Tibial nerve (tissue), 4 donors: ENCODE data around the gene GLB1L2. TPM values are rescaled to one million over a fixed set of nuclear protein-coding genes. Genes with fewer than 3 reads are reported as not detected.
"Not testable (repeated sequence)": the region's sequence is repeated elsewhere in the genome, so short reads cannot be mapped to it uniquely, and the experiment has no call there.

Experiments used
- DNase-seq, 2 donors: peaks; one replicate each; pipeline ENCODE4 v3.0.0-alpha.2; 2019; ENCODE audit warnings: low spot score in 2 of 2
- H3K27ac ChIP-seq, 4 donors: fragments of 200-600 bp; sonication (generic) in 3 of 4; one replicate each; pipeline ENCODE4 v1.5.1; 2017 to 2019; ENCODE audit warnings: mild to moderate bottlenecking in 1 of 4
- H3K27me3 ChIP-seq, 2 donors: fragments of 200-600 bp; sonication (generic) in 1 of 2; one replicate each; pipeline versions ENCODE4 v1.5.1 to v1.6.0; 2017 to 2019
- H3K36me3 ChIP-seq, 3 donors: fragments of 200-600 bp; sonication (generic); one replicate each; pipeline ENCODE4 v1.5.1; 2018 to 2019
- H3K4me1 ChIP-seq, 4 donors: fragments of 200-600 bp; sonication (generic) in 3 of 4; one replicate each; pipeline ENCODE4 v1.5.1; 2017 to 2019
- H3K4me3 ChIP-seq, 4 donors: fragments of 200-600 bp; sonication (generic) in 3 of 4; one replicate each; pipeline ENCODE4 v1.5.1; 2017 to 2019; ENCODE audit warnings: mild to moderate bottlenecking in 1 of 4, moderate library complexity in 1 of 4
- H3K9me3 ChIP-seq, 4 donors: fragments of 200-600 bp; sonication (generic) in 3 of 4; one replicate each; pipeline ENCODE4 v1.5.1; 2017 to 2019
- CTCF ChIP-seq, 5 experiments: fragments of 200-600 bp in 3 of 5; fragments of 450-650 bp in 2 of 5; sonication (generic) in 3 of 5; IDR thresholded peaks; one replicate each; pipeline ENCODE4 v1.5.1; 2016 to 2019; ENCODE audit warnings: antibody characterized with exemption in 5 of 5, mild to moderate bottlenecking in 3 of 5, moderate library complexity in 2 of 5
- EP300 ChIP-seq, 2 donors: sonication (generic); formaldehyde crosslinking; IDR thresholded peaks; one replicate each; pipeline ENCODE4 v1.6.1; 2017; ENCODE audit warnings: antibody characterized with exemption in 2 of 2, mild to moderate bottlenecking in 1 of 2
- POLR2A ChIP-seq, 2 donors: fragments of 450-650 bp; IDR thresholded peaks; one replicate each; pipeline ENCODE4 v1.6.1; 2017; ENCODE audit warnings: antibody characterized with exemption in 2 of 2, mild to moderate bottlenecking in 2 of 2, moderate library complexity in 2 of 2
- WGBS, 2 donors: methylation state at CpG; one replicate each; pipeline ENCODE4 v1.1.5; 2018; 5-methylcytosine and 5-hydroxymethylcytosine counted together
- total RNA-seq, 4 donors: library from RNA; depleted of rRNA; stranded (reverse); fragments of >200 nt; gene quantifications; one replicate each; pipeline ENCODE4 v1.1.0, GENCODE V29; 2016

The GLB1L2 gene
- total RNA-seq: 1 to 10 TPM; 2.0 to 8.1 (median 5.6) TPM

- 3 to 6% methylated on average over 25 to 33 of the region's 80 CpGs for WGBS, 2 donors
- DNase-seq: peak; percentile 41 to 54
- peak within 1 kb of the TSS in 1 of 4 donors; percentile 13 for H3K27ac ChIP-seq
- no peak for TF ChIP-seq CTCF (IDR thresholded peaks at IDR 0.05)
- no peak for TF ChIP-seq EP300 (IDR thresholded peaks at IDR 0.05)
- TF ChIP-seq POLR2A (IDR thresholded peaks at IDR 0.05): no peak
- H3K9me3 ChIP-seq: no peaks in the 10 kb centered on the region
- no peaks in the 10 kb centered on the region for H3K27me3 ChIP-seq
- no peaks in the 10 kb centered on the region for H3K36me3 ChIP-seq
- peak within 1 kb of the TSS; percentile 36 to 63 (median 50) for H3K4me3 ChIP-seq
- peaks cover 0 to 24% (median 7%) of the 10 kb centered on the region in 4 donors for H3K4me1 ChIP-seq
Observed at GRCh38 chr11:134331354-134332188, at the start of gene GLB1L2. Gene GLB1L2 (plus strand): TSS chr11:134331988. CDS start chr11:134332062, 74 bp downstream.

- no peak for DNase-seq
- H3K36me3 ChIP-seq: no peaks in the 10 kb centered on the region
- H3K27ac ChIP-seq: no peak overlapping the region
- WGBS, 2 donors: 78 to 79% methylated on average over 22 of the region's 22 CpGs
- H3K27me3 ChIP-seq: peaks cover 0 to 39% of the 10 kb centered on the region in 2 donors
- H3K4me3 ChIP-seq: no peak overlapping the region
- TF ChIP-seq POLR2A (IDR thresholded peaks at IDR 0.05) (no peak), EP300 (IDR thresholded peaks at IDR 0.05) (no peak), CTCF (IDR thresholded peaks at IDR 0.05) (no peak)
- peaks cover 0 to 6% (median 0%) of the 10 kb centered on the region in 4 donors for H3K9me3 ChIP-seq
- H3K4me1 ChIP-seq: peaks cover 0 to 2% (median 0%) of the 10 kb centered on the region in 4 donors
Observed at GRCh38 chr11:134282121-134283045, 49.4 kb upstream of the GLB1L2 start.

- H3K9me3 ChIP-seq: no peaks in the 10 kb centered on the region
- 75 to 79% methylated on average over 16 of the region's 16 CpGs for WGBS, 2 donors
- TF ChIP-seq POLR2A (IDR thresholded peaks at IDR 0.05) (no peak), CTCF (IDR thresholded peaks at IDR 0.05) (no peak), EP300 (IDR thresholded peaks at IDR 0.05) (no peak)
- DNase-seq: no peak
- H3K4me1 ChIP-seq: no peaks in the 10 kb centered on the region
- no peak overlapping the region for H3K27ac ChIP-seq
- H3K36me3 ChIP-seq: no peaks in the 10 kb centered on the region
- H3K4me3 ChIP-seq: no peak overlapping the region
- H3K27me3 ChIP-seq: peaks cover 0 to 27% of the 10 kb centered on the region in 2 donors
Observed at GRCh38 chr11:134283461-134284230, 48.1 kb upstream of the GLB1L2 start.

- not testable (repeated sequence) for DNase-seq, H3K4me3 ChIP-seq, H3K4me1 ChIP-seq, H3K9me3 ChIP-seq, H3K36me3 ChIP-seq, H3K27ac ChIP-seq
- WGBS, 2 donors: 86 to 88% methylated on average over 5 of the region's 5 CpGs
- H3K27me3 ChIP-seq: peaks cover 0 to 19% of the 10 kb centered on the region in 2 donors
Observed at GRCh38 chr11:134284349-134284748, 47.4 kb upstream of the GLB1L2 start.

- no peak overlapping the region for H3K27ac ChIP-seq
- DNase-seq: no peak
- H3K9me3 ChIP-seq: no peaks in the 10 kb centered on the region
- H3K4me1 ChIP-seq: peaks cover 0 to 11% (median 0%) of the 10 kb centered on the region in 4 donors
- TF ChIP-seq POLR2A (IDR thresholded peaks at IDR 0.05): no peak
- no peak overlapping the region for H3K4me3 ChIP-seq
- 74 to 76% methylated on average over 12 of the region's 12 CpGs for WGBS, 2 donors
- H3K27me3 ChIP-seq: no peaks in the 10 kb centered on the region
- H3K36me3 ChIP-seq: no peaks in the 10 kb centered on the region
Observed at GRCh38 chr11:134287561-134287960, 44.2 kb upstream of the GLB1L2 start.
